Hematopoietic multipotent progenitor cell (in vitro differentiated cells): ENCODE measurements around the gene MGLL. TPM values are rescaled to one million over a fixed set of nuclear protein-coding genes. Genes with fewer than 3 reads are reported as not detected.

ENCODE experiments used
- DNase-seq, 3 donors: peaks; one replicate each; pipeline ENCODE4 v3.0.0-alpha.2; 2011 to 2015; ENCODE audit warnings: low read depth in 2 of 3, low spot score in 2 of 3
- total RNA-seq: library from RNA; depleted of rRNA; stranded (reverse); fragments of >200 nt; gene quantifications from one replicate; pipeline ENCODE4 v1.2.3, GENCODE V29; 2012

Gene MGLL
- total RNA-seq, 1 donor: 52.2 TPM

- DNase-seq: no peak
Measured at GRCh38 chr3:127745656-127746399, 76.5 kb downstream of the MGLL start.

GRCh38 chr3:127744875-127745274 lies 77.4 kb downstream of the MGLL start:
- no peak for DNase-seq

- no peak for DNase-seq
Measured at GRCh38 chr3:127744253-127744815, 78.0 kb downstream of the MGLL start.

GRCh38 chr3:127743351-127744252 lies 78.7 kb downstream of the MGLL start:
- DNase-seq: no peak

GRCh38 chr3:127742580-127742979 lies 79.7 kb downstream of the MGLL start:
- DNase-seq: no peak

- DNase-seq: no peak
Measured at GRCh38 chr3:127741690-127742089, 80.6 kb downstream of the MGLL start.

GRCh38 chr3:127741246-127741645 lies 81.1 kb downstream of the MGLL start:
- no peak for DNase-seq

- DNase-seq: no peak
Measured at GRCh38 chr3:127740136-127740915, 82.0 kb downstream of the MGLL start.

GRCh38 chr3:127739347-127740135 lies 82.8 kb downstream of the MGLL start:
- no peak for DNase-seq

- DNase-seq: no peak
Measured at GRCh38 chr3:127738192-127738840, 84.0 kb downstream of the MGLL start.

- no peak for DNase-seq
Measured at GRCh38 chr3:127736801-127737539, 85.3 kb downstream of the MGLL start.

- no peak for DNase-seq
Measured at GRCh38 chr3:127735767-127736693, 86.3 kb downstream of the MGLL start.

- DNase-seq: no peak
Measured at GRCh38 chr3:127734754-127735473, 87.4 kb downstream of the MGLL start.

GRCh38 chr3:127734181-127734720 lies 88.1 kb downstream of the MGLL start:
- DNase-seq: no peak

- DNase-seq: no peak
Measured at GRCh38 chr3:127733781-127734180, 88.5 kb downstream of the MGLL start.

- peak in 1 of 3 donors; percentile 55 for DNase-seq
Measured at GRCh38 chr3:127732879-127733350, 89.4 kb downstream of the MGLL start.

GRCh38 chr3:127732303-127732702 lies 90.0 kb downstream of the MGLL start:
- DNase-seq: peak in 1 of 3 donors; percentile 22
